ENCODE measurements around the gene SYDE1. TPM values are rescaled to one million over a fixed set of nuclear protein-coding genes. Genes with fewer than 3 reads are reported as not detected.

SYDE1 gene
- total RNA-seq, 2 experiments from 2014 or later = 0.22 TPM; not detected in 1

- no peak for ATAC-seq (ENCODE audit: poor library complexity)
- intact Hi-C loops (cut with DNase I, micrococcal nuclease) = no loop called here
- POLR2A ChIA-PET = no interaction called here
Measured at GRCh38 chr19:15161028-15161984, 54.1 kb downstream of the SYDE1 start.

More at GRCh38 chr19:15161028-15161984, 54.1 kb downstream of the SYDE1 start:
- H3K27ac ChIP-seq (ENCODE audit: low read depth in 1 of 2, low read length in 2 of 2) = no peak overlapping the region
- peaks cover 0 to 2% of the 10 kb centered on the region in 2 experiments for H3K27me3 ChIP-seq (ENCODE audit: control insufficient read depth in 1 of 2, insufficient read depth in 2 of 2, low read length in 2 of 2)
- Mint-ChIP-seq H3K36me3 (ENCODE audit: low read depth) (no peaks in the 10 kb centered on the region), H3K27ac (no peak overlapping the region), H3K4me3 (no peak overlapping the region), H3K4me1 (ENCODE audit: low read depth) (no peaks in the 10 kb centered on the region), H3K27me3 (no peaks in the 10 kb centered on the region), H3K9me3 (peaks cover 2% of the 10 kb centered on the region)
- TF ChIP-seq CTCF (IDR thresholded peaks at IDR 0.05) = no peak
- H3K36me3 ChIP-seq (ENCODE audit: insufficient read depth, low read length) = no peaks in the 10 kb centered on the region
- no peaks in the 10 kb centered on the region for H3K4me1 ChIP-seq (ENCODE audit: insufficient read depth, low read length)
- CTCF ChIA-PET = no interaction called here
- H3K4me3 ChIP-seq (ENCODE audit: low read length) = no peak overlapping the region
- peaks cover 17 to 20% of the 10 kb centered on the region in 2 experiments for H3K9me3 ChIP-seq (ENCODE audit: control insufficient read depth in 1 of 2, insufficient read depth in 1 of 2, low read length in 2 of 2)
- peak in 1 of 14 experiments; percentile 14 for DNase-seq

Other genes starting within 250 kb of the SYDE1 start
- not detected for gene OR7A17, start 221.3 kb upstream of the SYDE1 start, total RNA-seq
- gene OR7C2, start 165.9 kb upstream of the SYDE1 start, total RNA-seq = not detected
- gene SLC1A6, start 127.5 kb upstream of the SYDE1 start, total RNA-seq = not detected
- not detected for gene CASP14, start 57.9 kb upstream of the SYDE1 start, total RNA-seq
- not detected for gene OR1I1, start 25.2 kb upstream of the SYDE1 start, total RNA-seq
- gene NOTCH3, start 93.6 kb downstream of the SYDE1 start, total RNA-seq = not detected
- not detected for gene EPHX3, start 125.0 kb downstream of the SYDE1 start, total RNA-seq
- gene BRD4, start 225.1 kb downstream of the SYDE1 start, total RNA-seq = 100 to 1,000 TPM; 101 to 102 TPM

All from CD4-positive, alpha-beta T cell (primary cell).